ENCODE results near the gene FBXO33.

DNA sequence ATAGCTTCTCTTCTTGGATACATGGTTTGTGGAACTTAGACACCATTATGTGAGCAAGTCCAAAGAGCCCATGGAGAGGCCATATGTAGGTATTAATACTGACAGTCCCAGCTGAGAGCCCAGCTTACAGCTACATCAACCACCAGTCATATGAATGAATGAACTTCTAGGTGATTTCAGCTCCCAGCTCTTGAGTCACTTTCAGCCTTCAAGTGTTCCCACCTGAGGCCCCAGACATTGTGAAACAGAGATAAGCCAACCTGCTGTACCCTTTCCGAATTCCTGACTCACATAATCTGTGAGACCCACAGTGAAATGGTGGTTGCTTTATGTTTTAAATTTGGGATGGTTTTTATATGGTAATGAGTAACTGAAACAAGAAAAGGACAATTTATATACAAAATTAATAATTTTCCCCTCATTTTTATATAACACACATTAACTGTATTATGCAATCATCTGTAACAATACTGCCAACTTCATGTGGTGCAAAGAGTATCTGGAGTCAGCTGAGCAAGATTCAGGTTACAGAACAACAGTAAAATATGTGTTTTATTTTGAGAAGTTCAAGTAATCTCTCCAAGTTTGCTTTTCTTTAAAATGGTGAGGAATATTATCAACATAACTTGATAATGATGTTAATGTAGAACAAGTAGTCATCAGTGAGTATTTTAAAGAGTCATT, 27.7 kb upstream of the FBXO33 start:
- TF ChIP-seq GATA2 (IDR thresholded peaks at IDR 0.05; ENCODE audit: low read depth, low read length), result no peak
- no peak for TF ChIP-seq GATA3 (IDR thresholded peaks at IDR 0.05; ENCODE audit: low read depth, low read length)

All from SH-SY5Y (cell line).